GM19455 (cell line): ENCODE data around the gene THAP2.
"Not testable (repeated sequence)": the region's sequence is repeated elsewhere in the genome, so short reads cannot be mapped to it uniquely, and the experiment has no call there.

Source experiments
- ATAC-seq: cut with Tn5 transposase; IDR thresholded peaks from one replicate; pipeline ENCODE4 v1.9.1; 2021; ENCODE audit not compliant: unreplicated experiment

THAP2 gene

DNA sequence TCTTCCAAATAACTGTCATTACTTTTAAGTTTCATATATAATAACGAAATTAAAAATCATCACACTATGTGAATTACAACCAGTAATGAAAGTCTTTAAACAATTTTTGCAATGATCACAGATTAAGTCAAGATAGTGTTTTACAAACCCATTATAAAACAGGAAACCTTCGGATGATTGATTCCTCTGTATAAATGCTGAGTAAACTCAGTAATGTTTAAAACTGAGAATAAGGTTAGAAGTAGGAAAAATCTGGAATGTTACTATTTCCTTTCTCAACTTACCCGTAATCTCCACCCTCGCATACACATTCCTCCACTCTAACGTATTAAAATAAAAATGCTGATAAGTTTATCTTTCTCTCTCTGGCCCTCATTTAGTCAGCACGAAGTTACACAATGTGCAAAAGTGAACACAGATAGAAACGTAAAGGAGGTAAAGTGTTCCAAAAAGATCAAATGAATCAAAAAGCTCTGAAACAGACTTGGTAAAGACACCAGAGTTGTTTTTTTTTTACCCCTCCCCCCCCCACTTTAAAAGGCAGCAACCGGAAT, 2.0 kb upstream of the THAP2 start:
- ATAC-seq: no peak

DNA sequence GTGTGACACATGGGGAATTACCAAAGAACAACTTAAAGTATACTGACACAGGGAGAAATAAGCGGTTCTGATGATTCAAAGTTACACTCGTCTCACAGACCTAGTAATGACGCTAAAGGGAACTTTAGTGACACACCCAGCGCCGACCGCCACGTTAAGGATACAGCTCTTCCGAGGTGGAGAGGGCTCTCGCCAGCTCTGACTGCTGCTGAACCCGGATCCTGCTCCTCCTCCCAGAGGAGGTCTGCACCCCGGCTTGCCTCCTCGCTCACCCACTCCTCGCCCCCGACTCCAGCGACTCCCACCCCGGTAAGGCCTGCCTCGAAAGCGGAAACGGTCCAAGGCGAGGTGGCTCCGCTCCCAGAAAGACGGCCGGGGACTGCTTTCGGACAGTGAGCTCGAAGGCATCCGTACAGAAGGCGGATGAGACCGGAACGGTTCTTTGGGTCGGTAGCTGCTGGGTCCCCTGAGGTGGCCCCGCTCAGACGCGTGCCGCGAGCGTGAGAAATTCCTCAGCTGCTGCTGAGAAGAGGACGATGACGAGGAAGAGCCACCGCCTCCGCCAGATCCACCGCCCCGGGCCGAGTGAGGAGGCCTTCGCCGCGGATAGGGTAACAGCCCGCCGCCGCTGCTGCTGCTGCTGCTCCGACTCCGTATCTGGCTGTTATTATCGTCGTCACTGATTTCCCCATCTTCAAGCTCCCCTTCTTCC, 1.1 kb upstream of the THAP2 start:
- ATAC-seq: peak; percentile 31

DNA sequence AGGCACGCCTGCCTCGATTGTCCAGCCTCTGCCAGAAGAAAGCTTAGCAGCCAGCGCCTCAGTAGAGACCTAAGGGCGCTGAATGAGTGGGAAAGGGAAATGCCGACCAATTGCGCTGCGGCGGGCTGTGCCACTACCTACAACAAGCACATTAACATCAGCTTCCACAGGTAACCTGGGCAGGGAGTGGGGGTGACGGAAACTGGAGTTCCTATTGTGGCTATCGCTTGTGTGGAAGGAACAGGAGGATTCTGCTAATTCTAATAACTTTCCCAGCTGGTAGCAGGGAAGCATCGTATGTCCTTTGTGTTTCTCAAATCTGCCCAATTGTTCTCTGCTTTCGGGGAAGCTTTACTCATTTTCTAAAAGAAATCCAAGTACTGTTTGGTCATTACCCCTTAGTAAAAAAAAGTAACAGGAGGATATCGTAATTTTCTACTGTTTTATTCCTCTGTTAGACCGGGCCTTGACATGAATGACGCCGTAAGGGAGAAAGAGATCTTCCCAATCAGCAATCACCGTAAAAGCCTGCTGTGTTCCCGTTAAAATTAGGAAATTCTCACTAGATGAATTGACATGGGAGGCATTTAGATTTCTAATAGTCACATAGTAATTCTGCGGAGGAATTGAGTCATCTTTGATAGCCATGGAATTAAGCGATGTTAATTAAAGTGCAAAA, 449 bp downstream of the THAP2 start:
- peak; percentile 18 for ATAC-seq

DNA sequence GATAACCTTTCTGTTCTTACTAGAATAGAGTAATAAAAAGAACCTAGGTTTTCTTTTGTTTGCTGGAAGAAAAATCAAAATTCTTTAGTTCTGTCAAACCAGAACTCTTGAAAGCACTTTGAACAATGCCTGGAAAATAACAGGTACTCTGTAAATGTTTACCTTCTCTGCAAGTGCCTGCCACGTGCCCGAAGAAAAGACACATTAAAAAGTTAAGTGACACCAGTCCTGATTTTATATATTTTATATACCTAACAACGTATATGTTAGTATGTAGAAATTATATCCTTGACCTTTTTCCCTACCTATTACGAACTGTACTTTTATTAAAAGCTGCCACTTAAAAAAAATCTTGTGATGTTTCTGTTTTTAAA, 976 bp downstream of the THAP2 start:
- no peak for ATAC-seq

DNA sequence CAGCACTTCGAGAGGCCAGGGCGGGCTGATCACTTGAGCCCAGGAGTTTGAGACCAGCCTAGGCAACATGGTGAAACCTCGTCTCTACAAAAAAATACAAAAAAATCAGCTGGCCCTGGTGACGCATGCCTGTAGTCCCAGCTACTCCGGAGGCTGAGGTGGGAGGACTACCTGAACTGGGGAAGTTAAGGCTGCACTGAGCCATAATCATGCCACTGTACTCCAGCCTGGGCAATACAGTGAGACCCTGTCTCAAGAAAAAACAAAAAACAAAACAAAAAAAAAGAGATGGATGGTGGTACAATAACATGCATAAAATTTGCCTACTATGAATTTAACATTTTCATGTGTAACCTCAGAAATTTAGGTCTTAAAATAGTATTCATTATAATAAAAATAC, 2.2 kb downstream of the THAP2 start:
- no peak for ATAC-seq

DNA sequence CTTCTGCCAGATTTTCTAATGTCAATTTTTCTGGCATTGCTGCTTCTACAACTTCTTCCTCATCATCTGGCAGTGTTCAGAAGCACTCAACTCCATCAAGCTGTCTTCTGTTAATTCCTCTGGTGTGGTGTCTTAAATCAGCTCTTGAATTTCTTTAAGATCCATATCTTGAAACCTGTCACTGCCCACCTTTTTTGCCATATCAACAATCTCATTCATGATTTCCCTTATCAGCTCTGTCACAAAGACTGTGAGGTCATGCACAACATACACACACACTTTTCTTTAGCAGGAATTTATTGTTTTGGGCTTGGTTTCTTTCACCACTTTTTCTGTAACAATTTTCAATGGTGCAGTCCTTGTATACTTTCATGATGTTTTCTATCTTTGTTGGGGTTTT, 7.2 kb downstream of the THAP2 start:
- ATAC-seq: no peak

DNA sequence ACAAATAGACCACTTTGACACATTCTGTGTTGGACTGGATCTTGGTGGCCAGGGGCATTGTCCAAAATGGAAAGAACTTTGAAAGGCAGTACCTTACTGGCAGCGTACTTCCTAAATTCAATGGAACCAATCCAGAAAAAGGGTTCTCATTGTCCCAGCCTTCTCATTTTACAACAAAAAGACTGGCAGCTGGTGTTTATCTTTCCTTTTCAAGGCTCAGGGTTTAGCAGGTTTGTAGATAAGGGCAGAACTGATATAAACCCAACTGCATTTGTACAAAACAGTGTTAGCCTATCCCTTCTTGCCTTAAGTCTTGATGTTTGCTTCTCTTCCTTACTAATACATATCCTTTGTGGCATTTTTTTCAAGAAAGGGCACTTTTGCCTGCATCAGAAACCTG, 7.7 kb downstream of the THAP2 start:
- no peak for ATAC-seq

DNA sequence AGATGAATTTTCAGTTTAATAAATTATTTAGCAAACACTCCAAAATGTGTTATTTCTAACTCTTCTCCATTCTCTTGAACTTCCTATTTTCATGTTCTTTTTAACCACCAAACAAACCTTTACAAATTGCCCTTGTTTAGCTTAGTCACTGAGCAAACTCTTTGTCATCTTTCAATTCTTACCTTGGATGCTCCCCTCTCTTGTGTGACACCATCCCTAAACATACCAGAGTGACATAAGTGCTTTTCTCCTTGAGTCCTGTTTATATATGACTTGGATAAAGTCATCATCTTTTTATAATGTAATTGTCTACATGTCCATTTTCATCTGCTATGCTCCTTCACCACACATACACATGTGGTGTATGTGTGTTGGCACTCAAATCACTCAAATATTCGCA, 18.4 kb downstream of the THAP2 start:
- no peak for ATAC-seq

DNA sequence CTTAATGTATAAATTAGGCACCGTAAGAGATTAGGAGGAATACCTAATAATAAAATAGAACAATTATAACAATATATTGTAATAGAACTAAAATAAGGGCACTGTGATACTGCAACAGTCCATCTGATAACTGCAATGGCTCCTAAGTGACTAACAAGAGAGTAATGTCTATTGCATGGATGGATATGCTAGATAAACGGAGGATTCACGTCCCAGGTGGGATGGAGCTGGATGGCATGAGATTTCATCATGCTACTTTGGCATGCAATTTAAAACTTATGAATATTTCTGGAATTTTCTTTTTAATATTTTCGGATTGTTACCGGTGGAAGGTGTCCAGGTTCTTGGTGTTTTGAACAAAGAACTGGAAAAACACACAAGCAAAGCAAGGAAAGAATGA, 19.5 kb downstream of the THAP2 start:
- ATAC-seq: no peak

DNA sequence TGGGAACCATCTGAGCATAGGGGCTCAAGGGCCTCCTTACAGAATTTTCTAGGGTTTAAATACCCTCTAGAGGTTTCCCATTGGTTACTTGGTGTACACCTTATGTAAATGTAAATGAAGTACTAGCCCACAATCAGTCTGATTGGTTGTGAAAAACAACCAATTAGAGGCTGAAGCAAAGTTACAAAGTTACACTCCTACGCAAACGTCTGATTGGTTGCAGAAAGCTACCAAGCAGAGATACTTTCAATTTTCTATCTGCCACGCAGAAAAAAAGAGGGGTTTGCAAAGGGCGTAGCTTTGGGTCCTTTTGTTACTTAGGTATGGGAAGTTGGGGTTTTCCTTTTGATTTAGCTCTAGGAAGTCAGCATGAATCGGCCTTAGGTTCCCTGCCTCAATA, 20.0 kb downstream of the THAP2 start:
- no peak for ATAC-seq

DNA sequence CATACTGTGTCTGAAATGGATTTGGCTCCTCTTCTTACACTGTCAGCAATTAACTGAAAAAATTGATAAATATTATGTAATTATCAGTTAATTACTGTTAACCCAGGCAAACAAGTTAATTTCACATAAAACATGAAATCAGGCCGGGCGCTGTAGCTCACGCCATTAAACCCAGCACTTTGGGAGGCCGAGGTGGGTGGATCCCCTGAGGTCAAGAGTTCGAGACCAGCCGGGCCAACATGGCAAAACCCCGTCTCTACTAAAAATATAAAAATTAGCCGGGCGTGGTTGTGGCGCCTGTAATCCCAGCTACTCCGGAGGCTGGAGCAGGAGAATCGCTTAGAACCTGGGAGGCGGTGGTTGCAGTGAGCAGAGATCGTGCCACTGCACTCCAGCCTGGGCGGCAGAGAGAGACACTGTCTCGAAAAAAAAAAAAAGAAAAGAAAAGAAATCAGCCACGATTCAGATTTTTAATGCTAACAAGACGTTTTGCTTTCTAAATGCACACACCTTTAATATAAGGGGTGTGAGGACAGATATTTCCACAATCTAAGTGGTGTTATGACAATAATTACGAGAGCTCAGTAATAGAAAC, 21.3 kb downstream of the THAP2 start:
- ATAC-seq: no peak

DNA sequence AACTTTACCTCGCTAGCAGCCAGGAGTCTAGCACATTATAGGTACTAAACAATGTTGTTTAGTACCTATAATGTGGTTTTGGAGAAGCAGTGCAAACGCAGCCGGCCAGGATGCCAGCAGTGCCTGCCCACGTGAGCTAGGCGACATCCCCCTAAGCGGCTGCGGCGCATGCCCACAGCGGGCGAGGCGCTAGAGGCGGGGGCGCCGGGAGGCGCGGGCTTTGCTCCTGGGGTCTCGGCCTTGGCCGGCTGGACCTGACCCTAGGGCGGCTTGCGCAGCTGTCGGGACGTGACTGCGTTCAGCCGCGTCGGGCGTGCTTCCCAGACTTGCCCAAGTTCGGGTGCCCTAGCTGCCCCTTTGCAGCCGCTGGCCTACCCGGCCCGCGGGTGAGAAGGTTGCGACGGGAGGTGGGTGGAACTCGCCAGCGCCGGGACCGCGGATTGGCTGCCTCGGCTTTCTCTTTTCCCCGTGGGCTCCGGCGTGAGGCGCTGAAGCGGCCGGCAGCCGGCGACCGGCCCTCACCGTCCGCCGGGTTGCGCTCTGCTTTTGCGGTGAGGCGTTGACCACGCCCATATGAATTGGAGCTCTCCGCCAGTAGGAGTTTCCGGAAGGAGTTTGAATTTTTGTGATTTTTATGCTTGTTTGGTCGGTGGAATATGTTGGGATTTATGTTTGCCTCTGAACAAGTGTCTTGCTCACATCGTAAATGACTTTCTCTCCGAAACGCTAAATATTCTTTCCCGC, 22.0 kb downstream of the THAP2 start, which contains the start of gene TMEM19:
Gene TMEM19 (plus strand): TSS at position 169 of the 744 bp plus-strand sequence. CDS start 599 bp downstream, outside the sequence.
- ATAC-seq: peak; percentile 86

DNA sequence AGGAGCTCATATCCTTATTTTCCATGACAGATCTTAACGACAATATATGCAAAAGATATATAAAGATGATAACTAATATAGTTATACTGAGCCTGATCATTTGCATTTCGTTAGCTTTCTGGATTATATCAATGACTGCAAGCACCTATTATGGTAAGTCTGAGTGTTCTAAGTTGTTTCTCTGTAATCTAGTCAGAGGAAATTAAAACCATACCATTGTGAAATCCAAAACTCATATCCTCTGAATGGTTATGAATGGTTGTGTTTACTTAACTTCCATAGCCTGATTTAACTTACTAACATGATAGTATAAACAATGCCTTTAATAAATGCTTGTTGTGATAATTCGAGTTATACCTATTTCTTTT, 22.5 kb downstream of the THAP2 start:
- ATAC-seq: no peak

DNA sequence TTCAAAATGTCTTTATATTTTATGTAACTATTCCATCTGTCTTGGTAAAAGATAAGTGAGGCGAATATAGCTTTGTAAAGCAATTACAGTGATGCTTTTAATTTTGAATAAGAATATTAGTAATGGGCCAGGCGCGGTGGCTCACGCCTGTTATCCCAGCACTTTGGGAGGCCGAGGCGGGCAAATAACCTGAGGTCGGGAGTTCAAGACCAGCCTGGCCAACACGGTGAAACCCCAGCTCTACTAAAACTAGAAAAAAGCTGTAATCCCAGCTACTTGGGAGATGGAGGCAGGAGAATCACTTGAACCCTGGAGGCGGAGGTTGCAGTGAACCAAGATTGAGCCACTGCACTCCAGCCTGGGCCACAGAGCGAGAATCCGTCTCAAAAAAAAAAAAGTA, 23.1 kb downstream of the THAP2 start:
- ATAC-seq: not testable (repeated sequence)

DNA sequence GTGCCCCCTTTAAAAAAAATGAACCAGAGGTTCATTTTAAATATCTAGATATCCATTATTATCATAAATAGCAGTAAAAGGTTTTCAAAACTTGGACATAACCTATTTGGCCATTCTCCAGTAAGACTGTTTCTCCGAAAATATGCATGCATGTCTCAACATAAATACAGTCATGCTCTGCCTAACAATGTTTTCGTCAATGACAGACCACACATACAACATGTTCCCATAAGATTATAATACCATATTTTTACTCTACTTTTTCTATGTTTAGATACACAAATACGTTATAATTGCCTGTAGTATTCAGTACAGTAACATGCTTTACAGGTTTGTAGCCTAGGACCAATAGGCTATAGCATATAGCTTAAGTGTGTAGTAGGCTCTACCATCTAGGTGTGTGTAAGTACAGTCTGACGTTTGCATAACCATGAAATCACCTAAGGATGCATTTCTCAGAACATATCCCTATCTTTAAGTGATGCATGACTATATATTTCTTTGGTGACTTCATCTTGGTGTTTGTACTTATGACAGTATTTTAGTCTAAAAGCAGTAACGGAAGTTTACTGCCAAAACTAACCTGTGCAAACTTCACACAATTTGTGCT, 25.0 kb downstream of the THAP2 start:
- ATAC-seq: no peak

DNA sequence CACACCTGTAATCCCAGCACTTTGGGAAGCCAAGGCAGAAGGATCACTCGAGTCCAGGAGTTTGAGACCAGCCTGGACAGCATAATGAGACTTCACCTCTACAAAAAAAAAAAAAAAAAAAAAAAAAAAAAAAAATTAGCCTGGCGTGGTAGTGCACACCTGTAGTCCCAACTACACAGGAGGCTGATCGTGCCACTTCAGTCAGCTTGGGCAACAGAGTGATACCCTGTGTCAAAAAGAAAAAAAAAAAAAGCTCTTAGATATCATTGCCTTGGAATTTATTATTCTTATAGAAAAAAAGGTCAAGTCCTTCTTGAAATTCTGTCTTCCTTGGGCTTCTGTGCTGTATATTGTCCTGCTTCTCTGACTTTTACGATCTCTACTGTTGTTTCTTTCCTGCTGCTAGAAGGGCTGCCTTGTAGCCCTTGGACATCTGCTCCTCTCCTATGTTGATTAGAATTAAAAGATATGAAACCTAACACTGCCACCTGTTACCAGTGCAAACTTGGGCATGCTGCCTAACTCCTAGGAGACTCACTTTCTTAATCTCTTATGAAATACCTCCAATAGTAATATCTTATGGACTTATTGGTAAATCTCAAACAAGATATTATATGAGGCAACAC, 27.5 kb downstream of the THAP2 start:
- ATAC-seq: no peak

DNA sequence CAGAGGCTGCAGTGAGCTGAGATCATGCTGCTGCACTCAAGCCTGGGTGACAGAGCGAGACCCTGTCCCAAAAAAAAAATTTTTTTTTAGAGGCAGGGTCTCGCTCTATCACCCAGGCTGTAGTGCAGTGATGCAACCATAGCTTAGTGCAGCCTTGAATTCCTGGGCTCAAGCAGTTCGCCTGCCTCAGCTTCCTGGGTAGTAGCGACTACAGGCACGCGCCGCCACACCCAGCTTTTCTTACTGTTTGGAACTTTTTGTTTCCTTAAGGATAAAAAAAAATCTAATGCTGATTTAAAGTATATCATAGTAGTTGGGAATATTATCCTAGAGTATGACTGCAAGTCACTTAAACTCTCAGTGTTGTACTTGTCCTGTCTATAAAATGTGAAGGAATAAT, 29.0 kb downstream of the THAP2 start:
- ATAC-seq: no peak

DNA sequence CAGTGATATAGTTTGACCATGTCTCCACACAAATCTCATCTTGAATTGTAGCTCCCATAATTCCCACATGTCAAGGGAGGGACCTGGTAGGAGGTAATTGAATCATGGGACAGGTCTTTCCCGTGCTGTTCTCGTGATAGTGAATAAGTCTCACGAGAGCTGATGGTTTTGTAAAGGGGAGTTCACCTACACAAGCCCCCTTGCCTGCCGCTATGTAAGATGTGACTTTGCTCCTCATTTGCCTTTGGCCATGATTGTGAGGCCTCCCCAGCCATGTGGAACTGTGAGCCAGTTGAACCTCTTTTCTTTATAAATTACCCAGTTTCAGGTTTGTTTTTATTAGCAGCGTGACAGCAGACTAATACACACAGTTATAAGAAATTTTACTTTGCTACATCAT, 29.6 kb downstream of the THAP2 start:
- not testable (repeated sequence) for ATAC-seq

DNA sequence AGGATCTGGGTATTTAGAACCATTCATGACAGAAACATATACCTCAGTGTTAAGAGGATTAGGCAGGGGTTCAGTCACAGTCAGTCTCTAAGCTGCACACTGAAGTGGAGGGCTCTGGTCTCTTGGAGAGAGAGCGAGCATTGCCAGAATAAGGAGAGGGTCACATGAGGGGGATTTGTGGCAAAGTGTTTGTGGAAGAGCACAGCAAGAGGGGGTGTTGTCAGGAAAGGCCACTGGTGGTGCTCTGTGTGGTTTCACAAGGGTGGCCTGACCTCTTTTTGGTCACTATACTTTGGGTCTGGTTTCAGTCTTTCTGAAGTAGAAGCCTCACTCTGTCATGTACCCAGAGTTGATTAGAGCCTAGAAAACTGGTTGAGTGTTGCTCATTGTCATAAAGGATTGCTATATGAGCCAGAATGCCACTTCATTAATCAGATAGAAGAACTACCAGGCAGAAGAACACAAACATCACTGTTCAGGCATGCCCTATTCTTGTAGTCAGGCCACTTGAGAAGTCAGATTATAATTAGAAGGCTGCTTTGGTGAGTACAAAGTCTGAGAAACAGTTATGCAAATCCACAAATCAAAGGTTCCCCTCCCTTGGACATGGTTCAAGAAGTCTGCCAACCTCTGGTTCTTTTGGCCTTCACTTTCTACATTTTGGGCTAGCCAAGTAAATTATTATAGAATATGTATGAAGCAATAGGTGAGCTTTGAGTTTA, 30.2 kb downstream of the THAP2 start:
- peak; percentile 79 for ATAC-seq

DNA sequence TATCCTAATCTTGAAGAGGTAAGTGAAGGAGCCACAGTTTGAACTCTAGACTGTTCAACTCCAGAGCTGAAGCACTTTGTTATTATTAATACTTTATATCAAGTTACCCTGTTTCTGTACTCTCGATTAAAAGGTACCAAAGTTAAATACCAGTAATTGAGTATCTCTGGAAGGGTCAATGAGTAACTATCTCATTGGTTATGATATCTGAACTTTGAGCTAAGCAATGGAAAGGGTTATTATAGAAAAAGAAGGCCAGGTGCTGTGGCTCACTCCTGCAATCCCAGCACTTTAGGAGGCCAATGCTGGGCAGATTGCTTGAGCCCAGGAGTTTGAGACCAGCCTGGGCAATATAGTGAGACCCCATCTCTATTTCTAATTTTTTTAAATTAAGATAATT, 31.7 kb downstream of the THAP2 start:
- no peak for ATAC-seq
